WERI-Rb-1 (cell line): ENCODE results near the gene CPOX.
"Not testable (repeated sequence)": the region's sequence is repeated elsewhere in the genome, so short reads cannot be mapped to it uniquely, and the experiment has no call there.

ENCODE experiments used
- DNase-seq: peaks from one replicate; pipeline ENCODE4 v3.0.0-alpha.2; 2020
- H3K27ac ChIP-seq: fragments of 250-450 bp; sonication (Bioruptor Pico); 2 replicates; pipeline ENCODE4 v1.5.1; 2020; ENCODE audit warnings: mild to moderate bottlenecking, moderate library complexity
- H3K27me3 ChIP-seq: fragments of 250-450 bp; sonication (Bioruptor Pico); 2 replicates; pipeline ENCODE4 v1.5.1; 2021; ENCODE audit warnings: mild to moderate bottlenecking, low read depth, moderate library complexity; ENCODE audit not compliant: insufficient read depth, severe bottlenecking
- H3K36me3 ChIP-seq: fragments of 250-450 bp; sonication (Bioruptor Pico); 2 replicates; pipeline ENCODE4 v1.5.1; 2020; ENCODE audit warnings: mild to moderate bottlenecking, moderate library complexity
- H3K4me3 ChIP-seq: 2 replicates; pipeline ENCODE4 v1.5.1; 2011; ENCODE audit warnings: low read depth, mild to moderate bottlenecking, control low read depth, low read length
- H3K9me3 ChIP-seq: fragments of 250-450 bp; sonication (Bioruptor Pico); 2 replicates; pipeline ENCODE4 v1.5.1; 2021; ENCODE audit warnings: mild to moderate bottlenecking, moderate library complexity; ENCODE audit not compliant: severe bottlenecking
- CTCF ChIP-seq: IDR thresholded peaks from 2 replicates; pipeline ENCODE4 v1.5.1; 2011; ENCODE audit warnings: low read depth, mild to moderate bottlenecking, control low read depth, inconsistent platforms, low read length

The CPOX gene

DNA sequence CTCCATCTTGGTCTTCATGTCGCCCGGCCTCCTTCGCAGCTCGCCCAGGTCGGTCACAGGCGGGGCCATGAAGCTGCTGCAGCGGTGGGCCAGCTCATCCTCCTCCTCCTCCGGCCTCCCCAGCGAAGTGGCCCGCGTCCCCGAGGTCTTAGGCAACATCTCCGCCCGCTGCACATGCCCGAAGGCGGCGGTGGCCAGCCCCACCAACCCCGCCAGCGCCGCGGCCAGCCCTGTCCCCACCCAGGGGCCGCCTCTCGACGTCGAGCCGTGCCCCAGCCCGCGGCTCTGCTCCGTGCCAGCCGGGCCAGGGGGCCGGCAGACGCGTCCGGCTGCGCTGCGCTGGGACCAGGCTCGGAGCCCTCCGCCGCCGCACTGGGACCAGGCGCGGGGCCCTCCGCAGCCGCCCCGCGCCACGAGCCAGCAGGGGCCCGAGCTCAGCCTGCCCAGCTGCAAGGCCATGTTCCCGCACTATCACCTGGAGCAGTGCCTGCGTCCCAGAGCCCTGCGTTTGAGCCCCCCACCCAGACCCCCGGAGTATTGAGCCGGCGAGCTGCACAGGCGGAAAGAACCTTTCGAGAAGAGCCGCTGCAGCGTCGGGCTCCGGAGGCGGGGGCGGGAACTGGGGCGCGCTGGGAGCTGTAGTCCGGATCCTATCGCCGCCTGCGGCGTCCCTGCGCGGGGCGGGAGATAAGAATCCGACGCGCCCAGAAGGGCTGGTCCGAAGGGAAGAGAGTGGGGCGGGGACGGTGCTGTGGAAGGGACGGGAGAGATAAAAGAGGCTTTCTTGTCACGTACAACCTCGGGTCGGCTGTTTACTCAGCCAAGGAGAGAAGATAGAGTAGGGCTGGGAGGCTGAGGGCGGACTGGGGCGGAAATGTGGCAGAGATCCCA is at the start of gene CPOX:
Gene CPOX (minus strand): TSS at position 566 of the 891 bp plus-strand sequence. CDS start 107 bp downstream, at position 459.
- no peak for TF ChIP-seq CTCF
- Histone ChIP-seq H3K27me3 (no peaks in the 10 kb centered on the region), H3K27ac (peak within 1 kb of the TSS; percentile 41; the same call in 1 of the 2 replicates), H3K4me3 (peak within 1 kb of the TSS; percentile 55), H3K36me3 (peaks cover 18% of the 10 kb centered on the region), H3K9me3 (no peaks in the 10 kb centered on the region)
- peak; percentile 90 for DNase-seq

GRCh38 chr3:98642769-98643168 is 49.4 kb upstream of the CPOX start:
- not testable (repeated sequence) for H3K36me3 ChIP-seq, H3K27ac ChIP-seq, H3K9me3 ChIP-seq

GRCh38 chr3:98641756-98642155 is 48.3 kb upstream of the CPOX start:
- H3K9me3 ChIP-seq, H3K4me3 ChIP-seq, H3K27ac ChIP-seq, H3K36me3 ChIP-seq, H3K27me3 ChIP-seq, DNase-seq: not testable (repeated sequence)

More at GRCh38 chr3:98642769-98643168, 49.4 kb upstream of the CPOX start:
- H3K27me3 ChIP-seq, H3K4me3 ChIP-seq, DNase-seq: not testable (repeated sequence)

- not testable (repeated sequence) for DNase-seq, H3K4me3 ChIP-seq, H3K9me3 ChIP-seq, H3K27ac ChIP-seq, H3K36me3 ChIP-seq, H3K27me3 ChIP-seq
Measured at GRCh38 chr3:98638515-98638914, 45.1 kb upstream of the CPOX start.

DNA sequence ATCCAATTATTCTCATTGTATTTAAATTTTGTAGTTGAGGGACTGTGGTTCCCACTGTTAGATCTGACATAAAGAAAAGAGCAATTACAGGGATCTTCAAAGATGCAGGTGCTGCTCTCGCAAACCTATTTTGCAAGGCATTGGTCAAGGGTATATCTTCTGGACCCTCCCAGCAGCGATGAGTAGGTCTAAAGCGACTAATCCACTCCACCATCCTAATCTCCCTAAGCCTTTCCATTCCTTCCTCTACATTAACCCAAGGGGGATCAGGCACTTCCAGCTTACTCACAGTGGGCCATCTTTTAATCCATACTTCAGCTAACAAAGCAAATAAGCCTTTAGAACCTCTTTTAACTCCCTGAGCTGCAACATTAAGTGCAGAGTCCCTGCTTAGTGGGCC is 37.0 kb upstream of the CPOX start:
- no peak for TF ChIP-seq CTCF
- H3K9me3 ChIP-seq: peaks cover 2% of the 10 kb centered on the region
- no peaks in the 10 kb centered on the region for H3K36me3 ChIP-seq
- peaks cover 13% of the 10 kb centered on the region for H3K27me3 ChIP-seq
- no peak overlapping the region for H3K4me3 ChIP-seq
- peak; percentile 62 for DNase-seq
- H3K27ac ChIP-seq: no peak overlapping the region

DNA sequence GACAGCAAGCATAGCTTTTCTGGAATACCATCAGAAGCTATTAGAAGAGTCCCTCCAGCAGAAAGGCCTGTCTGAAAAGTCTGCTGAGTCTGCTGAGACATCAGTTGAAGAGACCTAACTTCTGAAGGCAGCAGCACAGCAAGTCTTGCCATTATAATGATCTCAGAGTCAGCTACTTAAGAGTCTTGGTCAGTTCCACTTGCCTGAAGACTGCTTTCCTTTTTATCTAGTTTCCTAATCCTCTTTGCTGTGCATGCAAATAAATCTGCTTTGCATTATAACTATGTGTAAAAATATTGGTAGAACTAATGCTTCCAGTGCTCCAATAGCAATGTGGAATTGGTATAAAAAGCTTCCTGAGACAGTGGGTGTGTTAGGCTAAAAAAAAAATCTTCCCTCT is 34.9 kb upstream of the CPOX start:
- Histone ChIP-seq H3K27me3 (peaks cover 19% of the 10 kb centered on the region), H3K9me3 (peaks cover 2% of the 10 kb centered on the region), H3K27ac (no peak overlapping the region), H3K4me3 (no peak overlapping the region), H3K36me3 (no peaks in the 10 kb centered on the region)
- no peak for TF ChIP-seq CTCF
- DNase-seq: no peak

DNA sequence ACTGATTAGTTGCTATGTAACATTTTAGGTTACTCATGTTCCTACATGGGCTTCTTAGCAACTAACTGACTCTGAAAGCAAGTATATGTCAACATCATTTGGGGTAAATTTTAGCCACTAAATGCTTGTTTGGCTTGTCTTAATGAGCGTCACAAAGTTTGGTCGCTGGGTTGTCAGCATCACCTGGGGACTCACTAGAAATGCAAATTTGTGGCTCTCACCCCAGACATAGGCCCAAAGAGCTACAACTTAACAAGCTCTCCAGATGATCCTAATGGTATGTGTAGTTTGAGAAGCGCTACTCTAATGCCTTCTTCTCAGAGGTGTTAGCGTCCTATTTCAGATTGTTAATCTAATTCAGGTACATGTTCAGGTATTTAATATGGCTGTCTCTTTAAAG is 32.7 kb upstream of the CPOX start:
- no peak for TF ChIP-seq CTCF
- Histone ChIP-seq H3K27me3 (peaks cover 9% of the 10 kb centered on the region), H3K9me3 (peaks cover 2% of the 10 kb centered on the region)

More for the DNA sequence above, 32.7 kb upstream of the CPOX start:
- DNase-seq: no peak
- Histone ChIP-seq H3K36me3 (no peaks in the 10 kb centered on the region), H3K4me3 (no peak overlapping the region), H3K27ac (no peak overlapping the region)
